HepG2 (cell line): Measurements from ENCODE around the gene PLPP7. TPM values are rescaled to one million over a fixed set of nuclear protein-coding genes. Genes with fewer than 3 reads are reported as not detected.

ENCODE experiments used
- CEBPZ ChIP-seq: IDR thresholded peaks from 2 replicates; pipeline ENCODE4 v1.6.1; 2012; ENCODE audit warnings: low read length, improper control_type of control experiment
- CTCF ChIP-seq: sonication (generic); formaldehyde crosslinking; IDR thresholded peaks from 2 replicates; pipeline ENCODE4 v1.5.0; 2020; ENCODE audit warnings: mild to moderate bottlenecking, missing genetic modification reagents, moderate library complexity
- HNRNPLL ChIP-seq: fragments of 200-400 bp; formaldehyde crosslinking; IDR thresholded peaks from 2 replicates; pipeline ENCODE4 v1.6.1; 2017; ENCODE audit warnings: mild to moderate bottlenecking, low read depth, low read length; ENCODE audit not compliant: poor library complexity, severe bottlenecking
- HOXA7 ChIP-seq: sonication (generic); formaldehyde crosslinking; IDR thresholded peaks from 2 replicates; pipeline ENCODE4 v1.8.1; 2022; ENCODE audit warnings: mild to moderate bottlenecking, missing genetic modification reagents, moderate library complexity
- MAZ ChIP-seq, 2 experiments: sonication (generic) in 1 of 2; formaldehyde crosslinking in 1 of 2; IDR thresholded peaks; 2 replicates each; pipeline versions ENCODE4 v1.5.0 to v1.6.1; 2012 to 2020; ENCODE audit warnings: low read depth in 2 of 2, mild to moderate bottlenecking in 2 of 2, borderline replicate concordance in 1 of 2, improper control_type of control experiment in 1 of 2, low read length in 1 of 2, missing genetic modification reagents in 1 of 2, moderate library complexity in 1 of 2
- SIN3A ChIP-seq: IDR thresholded peaks from 2 replicates; pipeline ENCODE4 v1.6.1; 2011; ENCODE audit warnings: low read depth, mild to moderate bottlenecking, control low read depth, low read length, borderline replicate concordance
- SOX13 ChIP-seq, 3 experiments: fragments of 450-650 bp in 1 of 3; sonication (generic) in 1 of 3; formaldehyde crosslinking in 1 of 3; IDR thresholded peaks in 2 of 3; conservative IDR thresholded peaks in 1 of 3; 2 replicates each; pipeline versions ENCODE4 v1.5.0 to v1.6.1; 2016 to 2020; ENCODE audit warnings: antibody characterized with exemption in 1 of 3, mild to moderate bottlenecking in 1 of 3, missing compliant biosample characterization in 1 of 3, missing genetic modification reagents in 1 of 3, moderate library complexity in 1 of 3
- WIZ ChIP-seq: sonication (generic); formaldehyde crosslinking; IDR thresholded peaks from 2 replicates; pipeline ENCODE4 v1.5.1; 2020; ENCODE audit warnings: mild to moderate bottlenecking, missing genetic modification reagents
- ZNF138 ChIP-seq: sonication (generic); formaldehyde crosslinking; IDR thresholded peaks from 2 replicates; pipeline ENCODE4 v1.5.0; 2020; ENCODE audit warnings: mild to moderate bottlenecking, low read depth, missing genetic modification reagents
- ZNF230 ChIP-seq: sonication (generic); formaldehyde crosslinking; IDR thresholded peaks from 2 replicates; pipeline ENCODE4 v1.4.0; 2020; ENCODE audit warnings: mild to moderate bottlenecking, missing genetic modification reagents
- ZNF343 ChIP-seq: sonication (generic); formaldehyde crosslinking; IDR thresholded peaks from 2 replicates; pipeline ENCODE4 v1.4.0; 2020; ENCODE audit warnings: mild to moderate bottlenecking, missing genetic modification reagents
- ZNF451 ChIP-seq: sonication (generic); formaldehyde crosslinking; IDR thresholded peaks from 2 replicates; pipeline ENCODE4 v1.5.0; 2020; ENCODE audit warnings: mild to moderate bottlenecking, missing genetic modification reagents
- ZNF704 ChIP-seq: sonication (generic); formaldehyde crosslinking; IDR thresholded peaks from 2 replicates; pipeline ENCODE4 v1.8.1; 2023; ENCODE audit warnings: mild to moderate bottlenecking, inconsistent platforms, moderate library complexity, missing genetic modification reagents, borderline replicate concordance
- ZSCAN31 ChIP-seq: sonication (generic); formaldehyde crosslinking; IDR thresholded peaks from 2 replicates; pipeline ENCODE4 v1.5.0; 2020; ENCODE audit warnings: low read depth, mild to moderate bottlenecking, missing genetic modification reagents
- polyA plus RNA-seq, 8 experiments: library from polyadenylated mRNA; depleted of rRNA in 3 of 8; stranded (reverse) in 7 of 8; unstranded in 1 of 8; fragments of >200 nt; fragmentation: Illumina TruSeq in 4 of 8; extraction: Trizol in 4 of 8; gene quantifications; 2 replicates each; pipeline versions ENCODE4 v1.2.1 to v1.2.3, GENCODE V29; 2011 to 2016; ENCODE audit warnings: low read depth in 4 of 8, missing spikeins in 1 of 8, mixed read lengths in 1 of 8; ENCODE audit not compliant: insufficient read depth in 1 of 8
- total RNA-seq, 5 experiments: library from RNA; depleted of rRNA; stranded (reverse); fragments of >200 nt; fragmentation: Illumina TruSeq; extraction: Trizol; gene quantifications; 2 replicates each; pipeline ENCODE4 v1.2.3, GENCODE V29; 2016; ENCODE audit warnings: low read depth in 1 of 5
- TF ChIP-seq, protein P1 (sequence below): sonication (generic); formaldehyde crosslinking; IDR thresholded peaks from 2 replicates; pipeline ENCODE4 v1.5.1; 2020; ENCODE audit warnings: mild to moderate bottlenecking, missing genetic modification reagents, moderate library complexity
- TF ChIP-seq, protein P2 (sequence below): sonication (generic); formaldehyde crosslinking; conservative IDR thresholded peaks from 2 replicates; pipeline ENCODE4 v1.8.0; 2022; ENCODE audit warnings: mild to moderate bottlenecking, moderate library complexity, missing genetic modification reagents

The PLPP7 gene
- total and polyA plus RNA-seq, 2 of the 13 experiments (the other 11 are each of a cell fraction or from before 2014, with no cell fraction given), result 0.33 to 1.2 TPM

DNA sequence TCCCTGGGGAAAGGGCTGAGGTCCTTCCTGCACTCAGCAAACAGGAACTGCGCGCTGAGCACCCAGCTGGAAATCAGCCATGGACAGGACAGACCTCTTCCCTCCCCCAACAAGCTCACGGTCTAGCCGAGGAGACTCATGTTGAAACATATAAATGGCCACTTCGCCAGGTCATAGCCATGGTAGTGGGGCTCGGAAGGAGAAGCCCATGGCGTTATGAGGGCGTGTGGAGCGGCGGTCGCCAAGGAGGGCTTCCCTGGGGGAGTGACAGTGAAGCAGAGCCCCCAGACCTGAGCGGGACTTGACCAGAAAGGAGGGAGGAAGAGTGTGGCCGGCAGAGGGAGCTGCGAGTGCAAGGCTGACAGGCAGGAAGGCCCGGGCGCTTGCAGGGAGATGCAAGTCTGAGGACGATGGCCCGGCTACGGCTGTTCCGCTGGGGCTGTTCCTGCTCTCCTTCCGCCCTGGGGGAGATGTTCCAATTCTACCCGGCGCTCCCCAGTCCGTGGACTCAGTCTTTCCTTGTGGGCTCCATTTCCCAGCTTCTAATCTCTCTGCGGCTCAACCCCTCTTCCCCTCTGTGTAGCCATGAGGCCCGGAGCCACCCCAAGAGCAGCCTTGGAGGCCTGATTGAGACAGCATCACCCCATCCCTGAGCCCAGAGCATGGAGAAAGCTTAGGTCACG, 60.5 kb downstream of the PLPP7 start (continued):
- TF ChIP-seq, protein P1, sequence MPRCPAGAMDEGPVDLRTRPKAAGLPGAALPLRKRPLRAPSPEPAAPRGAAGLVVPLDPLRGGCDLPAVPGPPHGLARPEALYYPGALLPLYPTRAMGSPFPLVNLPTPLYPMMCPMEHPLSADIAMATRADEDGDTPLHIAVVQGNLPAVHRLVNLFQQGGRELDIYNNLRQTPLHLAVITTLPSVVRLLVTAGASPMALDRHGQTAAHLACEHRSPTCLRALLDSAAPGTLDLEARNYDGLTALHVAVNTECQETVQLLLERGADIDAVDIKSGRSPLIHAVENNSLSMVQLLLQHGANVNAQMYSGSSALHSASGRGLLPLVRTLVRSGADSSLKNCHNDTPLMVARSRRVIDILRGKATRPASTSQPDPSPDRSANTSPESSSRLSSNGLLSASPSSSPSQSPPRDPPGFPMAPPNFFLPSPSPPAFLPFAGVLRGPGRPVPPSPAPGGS, result no peak
- TF ChIP-seq SOX13 (IDR thresholded peaks at IDR 0.05) (no peak), SOX13 (CRISPR knock-in tag; conservative IDR thresholded peaks at IDR 0.05 in 1 of 2, IDR thresholded peaks at IDR 0.05 in 1 of 2) (no peak), ZNF451 (CRISPR knock-in tag) (0 out of 2 replicates have a peak, but pooled peaks have one; percentile 33), WIZ (CRISPR knock-in tag) (no peak), HNRNPLL (peak; percentile 16), ZNF230 (CRISPR knock-in tag) (0 out of 2 replicates have a peak, but pooled peaks have one; percentile 27), ZNF704 (no peak), CTCF (CRISPR knock-in tag) (peak; percentile 97), ZNF343 (CRISPR knock-in tag) (0 out of 2 replicates have a peak, but pooled peaks have one; percentile 44), ZSCAN31 (CRISPR knock-in tag) (no peak; the same call in 1 of the 2 replicates), CEBPZ (no peak), MAZ (IDR thresholded peaks at IDR 0.05; ENCODE audit: borderline replicate concordance, low read depth, low read length) (no peak), MAZ (CRISPR knock-in tag; IDR thresholded peaks at IDR 0.05; ENCODE audit: low read depth) (peak; percentile 79), HOXA7 (CRISPR knock-in tag) (no peak), SIN3A (peak; percentile 48; the same call in 1 of the 2 replicates), ZNF138 (CRISPR knock-in tag) (0 out of 2 replicates have a peak, but pooled peaks have one; percentile 68)
- TF ChIP-seq, protein P2, sequence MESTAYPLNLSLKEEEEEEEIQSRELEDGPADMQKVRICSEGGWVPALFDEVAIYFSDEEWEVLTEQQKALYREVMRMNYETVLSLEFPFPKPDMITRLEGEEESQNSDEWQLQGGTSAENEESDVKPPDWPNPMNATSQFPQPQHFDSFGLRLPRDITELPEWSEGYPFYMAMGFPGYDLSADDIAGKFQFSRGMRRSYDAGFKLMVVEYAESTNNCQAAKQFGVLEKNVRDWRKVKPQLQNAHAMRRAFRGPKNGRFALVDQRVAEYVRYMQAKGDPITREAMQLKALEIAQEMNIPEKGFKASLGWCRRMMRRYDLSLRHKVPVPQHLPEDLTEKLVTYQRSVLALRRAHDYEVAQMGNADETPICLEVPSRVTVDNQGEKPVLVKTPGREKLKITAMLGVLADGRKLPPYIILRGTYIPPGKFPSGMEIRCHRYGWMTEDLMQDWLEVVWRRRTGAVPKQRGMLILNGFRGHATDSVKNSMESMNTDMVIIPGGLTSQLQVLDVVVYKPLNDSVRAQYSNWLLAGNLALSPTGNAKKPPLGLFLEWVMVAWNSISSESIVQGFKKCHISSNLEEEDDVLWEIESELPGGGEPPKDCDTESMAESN (CRISPR knock-in tag), result peak; percentile 47; the same call in 1 of the 2 replicates
